GM18909 (cell line): ENCODE results near the gene VPS26C.
A peak's percentile ranks its signal among the peaks of the same experiment; 100 is the strongest.

Source experiments
- ATAC-seq: cut with Tn5 transposase; IDR thresholded peaks from one replicate; pipeline ENCODE4 v1.9.1; 2021; ENCODE audit warnings: mild to moderate bottlenecking; ENCODE audit not compliant: unreplicated experiment, poor library complexity

Gene VPS26C

GRCh38 chr21:37266515-37267221, 466 bp downstream of the VPS26C start:
- ATAC-seq, result peak; percentile 14

- no peak for ATAC-seq
These were observed 2.3 kb downstream of the VPS26C start for GRCh38 chr21:37264808-37265207.

GRCh38 chr21:37263827-37264600, 3.1 kb downstream of the VPS26C start:
- ATAC-seq, result no peak

GRCh38 chr21:37259426-37259825, 7.7 kb downstream of the VPS26C start:
- ATAC-seq, result no peak

GRCh38 chr21:37257967-37258877, 8.9 kb downstream of the VPS26C start:
- peak; percentile 75 for ATAC-seq

- peak; percentile 47 for ATAC-seq
These were observed 9.6 kb downstream of the VPS26C start for GRCh38 chr21:37257511-37257966.

- ATAC-seq, result no peak
These were observed 13.1 kb downstream of the VPS26C start for GRCh38 chr21:37253991-37254390.

- ATAC-seq, result no peak
These were observed 15.9 kb downstream of the VPS26C start for GRCh38 chr21:37251294-37251634.

GRCh38 chr21:37249112-37249904, 17.8 kb downstream of the VPS26C start:
- no peak for ATAC-seq

GRCh38 chr21:37248298-37248697, 18.8 kb downstream of the VPS26C start:
- ATAC-seq, result no peak

- no peak for ATAC-seq
These were observed 22.0 kb downstream of the VPS26C start for GRCh38 chr21:37245151-37245550.

- no peak for ATAC-seq
These were observed 22.5 kb downstream of the VPS26C start for GRCh38 chr21:37244501-37245095.

- no peak for ATAC-seq
These were observed 23.2 kb downstream of the VPS26C start for GRCh38 chr21:37243961-37244360.

- no peak for ATAC-seq
These were observed 25.7 kb downstream of the VPS26C start for GRCh38 chr21:37241426-37241825.

- no peak for ATAC-seq
These were observed 26.2 kb downstream of the VPS26C start for GRCh38 chr21:37240978-37241377.

- ATAC-seq, result no peak
These were observed 29.4 kb downstream of the VPS26C start for GRCh38 chr21:37237764-37238163.

- ATAC-seq, result no peak
These were observed 29.8 kb downstream of the VPS26C start for GRCh38 chr21:37237346-37237745.

GRCh38 chr21:37233551-37234146, 33.5 kb downstream of the VPS26C start:
- no peak for ATAC-seq
